ENCODE data around the gene CLDN6.
A peak's percentile ranks its signal among the peaks of the same experiment; 100 is the strongest.

Gene CLDN6

GRCh38 chr16:3013491-3013951, 4.5 kb downstream of the CLDN6 start:
- DNase-seq (ENCODE audit: low read depth): no peak

DNA sequence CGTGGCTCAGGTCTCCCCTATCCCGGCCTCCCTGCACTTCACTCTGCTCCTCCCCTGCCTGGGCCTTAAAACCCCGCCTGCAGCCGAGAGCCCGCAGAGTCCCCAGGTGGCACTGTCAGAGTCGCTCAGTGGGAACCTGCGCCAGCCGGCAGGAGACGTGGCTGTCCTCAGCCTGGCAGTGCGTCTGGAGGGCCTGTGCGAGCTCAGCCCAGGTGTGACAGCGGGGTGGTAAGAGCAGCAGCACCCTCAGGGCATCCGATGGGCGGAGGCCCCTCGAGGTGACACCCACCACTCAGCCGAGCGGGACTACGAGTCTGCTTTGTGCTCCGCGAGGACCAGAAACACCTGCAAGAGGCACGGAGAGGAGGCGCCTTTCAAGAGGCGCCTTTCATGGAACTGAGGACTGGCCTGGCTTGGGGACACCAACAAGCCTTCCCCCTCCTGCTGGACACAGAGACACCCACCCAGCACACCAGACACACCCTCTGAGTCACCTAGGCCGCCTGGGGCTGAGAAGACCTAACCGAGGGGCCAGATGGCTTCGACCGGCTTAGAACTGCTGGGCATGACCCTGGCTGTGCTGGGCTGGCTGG, 5.1 kb downstream of the CLDN6 start, which contains the start of gene CLDN9:
Gene CLDN9, plus strand, starts transcription at position 96 of the 593 bp plus-strand sequence. Its CDS starts 440 bp downstream, at position 536.
- DNase-seq (ENCODE audit: low read depth): no peak

- no peak for DNase-seq (ENCODE audit: low read depth)
Observed at GRCh38 chr16:3012246-3012645, 5.7 kb downstream of the CLDN6 start.

DNA sequence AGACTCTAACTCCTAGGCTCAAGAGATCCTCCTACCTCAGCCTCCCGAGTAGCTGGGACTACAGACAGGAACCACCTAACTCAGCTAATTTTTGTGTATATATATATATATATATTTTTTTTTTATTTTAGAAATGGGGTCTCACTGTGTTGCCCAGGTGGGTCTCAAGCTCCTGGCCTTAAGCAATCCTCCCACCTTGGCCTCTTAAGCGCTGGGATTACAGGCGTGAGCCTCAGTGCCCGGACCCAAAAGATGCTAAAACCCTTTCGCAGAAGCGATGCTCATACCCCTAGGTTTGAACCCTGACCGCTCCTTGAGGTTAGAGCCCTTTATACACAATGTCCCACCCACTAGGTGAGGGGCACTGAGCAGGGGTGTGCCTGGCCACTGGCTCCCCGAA, 7.5 kb downstream of the CLDN6 start:
- no peak for DNase-seq (ENCODE audit: low read depth)

GRCh38 chr16:3009568-3010390, 8.2 kb downstream of the CLDN6 start:
- no peak for DNase-seq (ENCODE audit: low read depth)

- no peak for DNase-seq (ENCODE audit: low read depth)
Observed at GRCh38 chr16:3008690-3009037, 9.3 kb downstream of the CLDN6 start.

GRCh38 chr16:3007957-3008689, 9.9 kb downstream of the CLDN6 start:
- DNase-seq (ENCODE audit: low read depth): no peak

GRCh38 chr16:3007059-3007956, 10.7 kb downstream of the CLDN6 start:
- DNase-seq (ENCODE audit: low read depth): no peak

GRCh38 chr16:3004781-3005284, 13.2 kb downstream of the CLDN6 start:
- no peak for DNase-seq (ENCODE audit: low read depth)

DNA sequence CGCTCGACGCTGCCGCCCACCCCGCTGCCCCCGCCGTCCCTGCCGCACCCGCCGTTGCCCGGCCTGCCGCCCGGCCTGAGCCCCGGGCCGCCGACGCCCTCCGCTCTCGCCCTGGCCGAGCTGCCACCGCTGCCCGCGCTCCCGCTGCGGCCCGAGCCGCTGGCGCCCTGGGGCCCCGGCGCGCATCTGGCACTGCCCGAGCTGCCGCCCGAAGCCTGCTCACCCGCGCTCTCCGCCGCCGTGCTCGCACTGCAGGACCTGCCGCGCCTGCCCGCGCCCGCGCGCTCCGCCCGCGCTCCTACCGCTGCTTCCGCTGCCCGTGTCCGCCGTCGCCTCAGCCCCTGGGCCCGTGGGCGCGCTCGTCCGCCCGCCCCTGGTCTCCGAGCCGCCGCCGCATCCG, 13.7 kb downstream of the CLDN6 start:
- no peak for DNase-seq (ENCODE audit: low read depth)

DNA sequence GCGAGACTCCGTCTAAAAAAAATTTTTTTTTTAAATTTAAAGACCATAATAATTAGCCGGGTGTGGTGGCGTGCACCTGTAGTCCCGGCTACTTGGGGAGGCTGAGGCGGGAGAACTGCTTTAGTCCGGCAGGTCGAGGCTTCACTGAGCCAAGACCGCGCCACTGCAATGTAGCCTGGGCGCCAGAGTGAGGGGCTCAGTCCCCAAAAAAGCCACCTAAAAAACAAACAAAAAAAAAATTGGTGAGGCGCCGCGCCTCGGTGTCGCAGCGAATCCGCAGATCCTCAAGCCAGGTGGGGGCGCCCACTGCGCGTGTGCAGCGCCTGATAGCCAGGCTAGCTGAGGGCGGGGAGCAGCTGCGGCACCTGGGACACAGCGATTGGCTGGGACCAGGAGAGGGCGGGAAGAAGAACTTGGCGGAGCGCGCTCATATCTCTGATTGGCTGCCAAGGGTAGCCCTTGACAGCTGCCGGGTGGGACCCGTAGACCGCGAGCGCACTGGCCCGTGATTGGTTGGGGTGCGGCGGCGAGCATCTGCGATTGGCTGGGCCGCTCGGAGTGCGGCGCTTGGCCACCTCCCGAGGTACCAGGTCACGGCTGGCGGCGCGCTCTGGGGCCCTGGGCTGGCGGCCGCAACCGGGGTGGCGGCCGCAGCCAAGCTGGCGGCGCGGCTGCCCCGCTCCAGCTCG, 14.3 kb downstream of the CLDN6 start:
- peak; percentile 96 for DNase-seq (ENCODE audit: low read depth)

DNA sequence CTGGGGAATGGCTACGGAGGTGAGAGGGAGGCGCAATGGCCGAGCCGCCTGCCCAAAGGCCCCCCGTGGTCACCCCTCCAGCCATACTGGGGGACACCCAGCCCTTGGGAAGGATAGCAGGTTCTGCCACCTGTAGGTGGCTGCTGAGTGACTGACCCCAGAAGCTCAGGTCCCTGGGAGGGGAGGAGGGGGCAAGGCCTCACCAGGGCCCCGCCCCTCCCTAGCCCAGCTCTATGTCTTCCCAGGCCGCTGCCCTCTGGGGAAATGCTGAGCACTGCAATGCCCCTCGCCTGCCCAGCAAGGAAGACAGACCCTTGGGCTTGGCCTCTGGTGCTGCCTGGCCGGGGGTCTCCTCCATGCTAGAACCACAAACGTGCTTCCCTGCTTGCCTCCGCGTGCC, 16.7 kb downstream of the CLDN6 start:
- no peak for DNase-seq (ENCODE audit: low read depth)

GRCh38 chr16:3000540-3000939, 17.4 kb downstream of the CLDN6 start:
- no peak for DNase-seq (ENCODE audit: low read depth)

GRCh38 chr16:2999929-3000328, 18.1 kb downstream of the CLDN6 start:
- DNase-seq (ENCODE audit: low read depth): no peak

GRCh38 chr16:2996298-2996697, 21.7 kb downstream of the CLDN6 start:
- no peak for DNase-seq (ENCODE audit: low read depth)

DNA sequence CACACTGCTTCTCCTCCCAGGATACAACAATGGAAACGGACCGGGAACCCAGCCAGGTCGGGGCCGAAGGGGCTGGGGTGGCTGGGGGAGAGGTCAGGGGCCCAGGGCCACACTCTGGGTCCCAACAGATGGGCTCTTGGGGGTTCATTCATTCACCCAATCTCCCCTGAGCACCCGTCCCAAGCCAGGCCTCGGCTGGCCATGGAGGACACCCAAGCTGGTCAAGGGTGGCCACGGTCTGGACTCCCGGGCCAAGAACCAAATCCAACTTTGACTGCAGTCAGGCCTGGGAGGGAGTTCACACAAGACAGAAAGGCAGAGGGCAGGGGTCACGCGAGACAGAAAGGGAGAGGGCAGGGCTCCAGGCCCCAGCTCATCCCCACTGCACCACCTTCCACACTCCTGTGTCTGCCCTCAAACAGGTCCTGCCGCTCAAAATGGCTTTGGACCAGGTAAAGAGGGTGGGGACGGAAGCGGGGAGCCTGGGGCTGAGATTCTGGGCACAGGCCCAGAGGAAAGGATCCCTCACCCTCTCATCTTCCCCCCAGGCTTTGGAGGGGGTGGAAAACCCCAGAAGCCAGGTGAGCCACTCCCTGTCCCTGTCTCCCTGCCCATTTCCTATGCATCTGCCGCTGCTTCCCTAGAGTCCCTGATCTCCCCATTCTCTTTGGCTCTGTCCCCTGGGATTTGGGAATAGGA, 25.5 kb downstream of the CLDN6 start:
- no peak for DNase-seq (ENCODE audit: low read depth)

DNA sequence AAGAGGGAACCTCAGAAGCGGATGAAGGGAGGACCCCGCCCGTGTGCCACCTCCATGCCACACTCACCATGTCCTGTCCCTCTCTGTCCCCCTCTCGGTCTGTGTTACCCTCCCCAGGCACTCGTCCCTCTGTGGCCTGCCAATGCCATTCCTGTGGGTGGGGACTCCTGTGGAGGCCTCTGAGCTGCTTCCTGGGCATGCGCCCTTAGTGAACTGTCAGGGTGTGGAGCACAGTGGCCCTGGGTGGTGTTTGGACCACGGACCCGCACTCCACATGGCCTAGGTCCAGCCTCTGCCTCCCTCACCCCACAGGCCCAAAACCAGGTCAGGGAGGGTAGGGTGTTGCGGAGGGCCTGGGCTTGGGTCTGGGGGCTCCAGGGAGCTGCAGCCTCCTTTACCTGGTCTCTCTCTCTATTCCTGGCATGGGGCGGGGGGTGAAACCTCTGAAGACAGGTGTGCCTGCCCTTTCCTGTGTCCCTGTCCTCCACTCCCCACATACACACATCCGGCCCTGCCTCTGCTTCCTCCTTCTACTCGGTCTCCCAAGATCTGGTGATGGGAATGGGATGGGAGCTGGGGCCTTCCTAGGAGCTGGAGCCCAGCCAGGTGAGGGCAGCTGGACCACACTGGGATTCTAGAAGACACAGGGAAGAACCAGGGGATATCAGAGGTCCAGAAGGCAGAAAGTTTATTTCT, 26.3 kb downstream of the CLDN6 start:
- no peak for DNase-seq (ENCODE audit: low read depth)

DNA sequence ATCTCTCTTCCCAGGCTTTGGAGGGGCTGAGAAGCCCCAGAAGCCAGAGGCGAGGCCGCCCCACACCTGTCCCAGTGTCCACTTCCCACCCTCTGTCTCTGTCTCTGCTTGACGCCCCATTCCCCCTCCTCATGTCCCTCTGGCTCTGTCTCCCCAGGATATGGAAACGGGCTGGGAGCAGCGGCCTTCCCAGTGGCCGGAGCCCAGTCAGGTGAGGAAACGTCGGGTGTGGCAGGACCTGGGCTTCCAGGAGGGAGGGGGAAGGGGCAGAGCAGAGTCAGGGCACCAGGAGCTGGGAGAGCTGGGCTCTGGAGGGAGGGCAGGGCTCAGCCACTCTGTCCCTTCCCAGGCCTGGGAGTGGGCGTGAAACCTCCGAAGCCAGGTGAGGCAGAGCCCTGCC, 27.1 kb downstream of the CLDN6 start:
- DNase-seq (ENCODE audit: low read depth): no peak

GRCh38 chr16:2988590-2989099, 29.3 kb downstream of the CLDN6 start:
- DNase-seq (ENCODE audit: low read depth): no peak

DNA sequence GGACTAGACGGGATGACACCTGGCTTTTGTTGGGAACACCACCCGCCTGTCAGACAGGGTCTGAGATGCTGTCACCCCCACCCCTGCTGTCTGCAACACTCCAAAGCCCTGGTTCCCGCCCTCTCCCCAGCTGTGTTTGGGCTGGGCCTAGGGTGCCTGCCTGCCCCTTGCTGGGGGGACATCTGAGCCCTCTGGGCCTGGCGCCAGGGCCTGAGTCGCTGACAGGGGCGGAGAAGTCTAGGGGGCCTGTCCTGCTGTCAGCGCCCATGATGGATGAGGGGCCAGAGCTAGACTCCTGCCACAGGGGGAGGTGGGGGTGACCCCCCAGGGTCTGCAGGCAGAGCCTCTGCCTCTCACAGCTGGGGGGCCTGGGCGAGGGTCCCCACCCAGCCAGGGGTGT, 30.1 kb downstream of the CLDN6 start:
- no peak for DNase-seq (ENCODE audit: low read depth)

Measured in activated T-cell treated with anti-CD3 and anti-CD28 coated beads for 48 hours (primary cell).